BE2C (cell line): ENCODE results near the gene LSMEM2.
A peak's percentile ranks its signal among the peaks of the same experiment; 100 is the strongest.
"Not testable (repeated sequence)": the region's sequence is repeated elsewhere in the genome, so short reads cannot be mapped to it uniquely, and the experiment has no call there.

Experiments used
- DNase-seq: peaks from one replicate; pipeline ENCODE4 v3.0.0-alpha.2; 2020
- H3K27me3 ChIP-seq: fragments of 250-450 bp; sonication (Bioruptor Pico); 2 replicates; pipeline ENCODE4 v1.5.1; 2020; ENCODE audit warnings: mild to moderate bottlenecking
- H3K36me3 ChIP-seq: fragments of 250-450 bp; sonication (Bioruptor Pico); 2 replicates; pipeline ENCODE4 v1.5.1; 2020; ENCODE audit warnings: mild to moderate bottlenecking
- H3K4me1 ChIP-seq: fragments of 250-450 bp; sonication (Bioruptor Pico); 2 replicates; pipeline ENCODE4 v1.5.1; 2020
- H3K4me3 ChIP-seq: 2 replicates; pipeline ENCODE4 v1.5.1; 2011; ENCODE audit warnings: low read depth, low read length
- H3K9me3 ChIP-seq: fragments of 250-450 bp; sonication (Bioruptor Pico); 2 replicates; pipeline ENCODE4 v1.5.1; 2020
- CTCF ChIP-seq: IDR thresholded peaks from 2 replicates; pipeline ENCODE4 v1.5.1; 2012; ENCODE audit warnings: mild to moderate bottlenecking, low read depth, low read length

LSMEM2 gene

GRCh38 chr3:50261505-50261904, 17.4 kb upstream of the LSMEM2 start:
- peaks cover 4% of the 10 kb centered on the region for H3K4me1 ChIP-seq
- no peaks in the 10 kb centered on the region for H3K27me3 ChIP-seq
- no peak for TF ChIP-seq CTCF
- H3K9me3 ChIP-seq, result no peaks in the 10 kb centered on the region
- peaks cover 4% of the 10 kb centered on the region for H3K36me3 ChIP-seq
- H3K4me3 ChIP-seq, result no peak overlapping the region
- no peak for DNase-seq

GRCh38 chr3:50262200-50262599, 16.7 kb upstream of the LSMEM2 start:
- not testable (repeated sequence) for H3K4me3 ChIP-seq, H3K4me1 ChIP-seq, DNase-seq, H3K36me3 ChIP-seq, H3K27me3 ChIP-seq, H3K9me3 ChIP-seq

GRCh38 chr3:50262778-50263177, 16.1 kb upstream of the LSMEM2 start:
- Histone ChIP-seq H3K36me3 (no peaks in the 10 kb centered on the region), H3K4me1 (peaks cover 4% of the 10 kb centered on the region), H3K27me3 (no peaks in the 10 kb centered on the region), H3K4me3 (no peak overlapping the region), H3K9me3 (no peaks in the 10 kb centered on the region)
- no peak for TF ChIP-seq CTCF
- DNase-seq, result no peak

GRCh38 chr3:50263478-50264382, 15.2 kb upstream of the LSMEM2 start:
- DNase-seq, result no peak
- no peaks in the 10 kb centered on the region for H3K9me3 ChIP-seq
- peaks cover 4% of the 10 kb centered on the region for H3K4me1 ChIP-seq
- TF ChIP-seq CTCF, result no peak
- no peaks in the 10 kb centered on the region for H3K27me3 ChIP-seq
- no peaks in the 10 kb centered on the region for H3K36me3 ChIP-seq
- H3K4me3 ChIP-seq, result no peak overlapping the region

GRCh38 chr3:50264383-50264963, 14.4 kb upstream of the LSMEM2 start:
- H3K27me3 ChIP-seq, result no peaks in the 10 kb centered on the region
- no peak for TF ChIP-seq CTCF
- no peak overlapping the region for H3K4me3 ChIP-seq
- H3K36me3 ChIP-seq, result no peaks in the 10 kb centered on the region
- DNase-seq, result peak; percentile 28
- no peaks in the 10 kb centered on the region for H3K9me3 ChIP-seq
- peaks cover 4% of the 10 kb centered on the region for H3K4me1 ChIP-seq

- Histone ChIP-seq H3K4me3 (no peak overlapping the region), H3K4me1 (no peaks in the 10 kb centered on the region)
Observed at GRCh38 chr3:50264964-50265485, 13.9 kb upstream of the LSMEM2 start.

More at GRCh38 chr3:50264964-50265485, 13.9 kb upstream of the LSMEM2 start:
- Histone ChIP-seq H3K36me3 (no peaks in the 10 kb centered on the region), H3K9me3 (no peaks in the 10 kb centered on the region), H3K27me3 (no peaks in the 10 kb centered on the region)
- no peak for TF ChIP-seq CTCF
- DNase-seq, result no peak
